PC-3 (cell line): ENCODE data around the gene FOXQ1. TPM values are rescaled to one million over a fixed set of nuclear protein-coding genes. Genes with fewer than 3 reads are reported as not detected.

Experiments
- ATAC-seq: fragments of 200-7000 bp; cut with Tn5 transposase; 2 replicates; pipeline ENCODE4 v1.9.1; 2020; ENCODE audit warnings: mild to moderate bottlenecking, moderate library complexity
- BruUV-seq: library from RNA; stranded (reverse); fragments of 400-500 nt; replicated peaks from 2 replicates; lab custom pipeline; 2021; lab: Mats Ljungman, UMichigan
- CTCF ChIA-PET: fragments of 300-600 bp; sonication (Branson Sonifier 250); formaldehyde crosslinking; loops from one replicate; lab custom pipeline; 2022; ENCODE audit warnings: antibody characterized with exemption; lab: Charles Lee
- POLR2A ChIA-PET: fragments of 300-600 bp; sonication (Branson Sonifier 250); formaldehyde crosslinking; loops from one replicate; lab custom pipeline; 2022; ENCODE audit warnings: antibody characterized with exemption; ENCODE audit not compliant: unreplicated experiment; lab: Charles Lee
- DNase-seq: peaks from one replicate; pipeline ENCODE4 v3.0.0-alpha.2; 2015
- H2AFZ ChIP-seq: fragments of 300-600 bp; sonication (generic); 2 replicates; pipeline ENCODE4 v1.6.0; 2016; ENCODE audit warnings: antibody characterized with exemption, low read length
- H3F3A ChIP-seq: fragments of 300-600 bp; sonication (generic); one replicate; pipeline ENCODE4 v1.6.0; 2017; ENCODE audit warnings: antibody characterized with exemption, low read length, control low read depth, mild to moderate bottlenecking; ENCODE audit not compliant: unreplicated experiment
- H3K27ac ChIP-seq: fragments of 300-600 bp; sonication (generic); 2 replicates; pipeline ENCODE4 v1.5.1; 2016; ENCODE audit warnings: mild to moderate bottlenecking, low read length
- H3K27me3 ChIP-seq: fragments of 300-600 bp; sonication (generic); 2 replicates; pipeline ENCODE4 v1.6.1; 2016; ENCODE audit warnings: low read length, mixed read lengths
- H3K36me3 ChIP-seq: fragments of 300-600 bp; sonication (generic); 2 replicates; pipeline ENCODE4 v1.6.1; 2016; ENCODE audit warnings: low read depth, mixed run types, low read length, mixed read lengths
- H3K4me1 ChIP-seq: fragments of 300-600 bp; sonication (generic); 2 replicates; pipeline ENCODE4 v1.5.1; 2016; ENCODE audit warnings: low read length; ENCODE audit not compliant: insufficient read depth
- H3K4me2 ChIP-seq: fragments of 300-600 bp; sonication (generic); 2 replicates; pipeline ENCODE4 v1.6.0; 2016; ENCODE audit warnings: low read length
- H3K4me3 ChIP-seq: fragments of 300-600 bp; sonication (generic); 2 replicates; pipeline ENCODE4 v1.5.1; 2016; ENCODE audit warnings: mild to moderate bottlenecking, low read length, mixed read lengths
- H3K79me2 ChIP-seq: fragments of 300-600 bp; sonication (generic); 2 replicates; pipeline ENCODE4 v1.6.1; 2017; ENCODE audit warnings: low read length, mixed read lengths
- H3K9ac ChIP-seq: fragments of 300-600 bp; sonication (generic); 2 replicates; pipeline ENCODE4 v1.6.0; 2016; ENCODE audit warnings: mild to moderate bottlenecking, low read length
- H3K9me2 ChIP-seq: fragments of 300-600 bp; sonication (generic); replicated peaks from 2 replicates; pipeline ENCODE4 v1.6.1; 2016; ENCODE audit warnings: mixed run types, low read length, mixed read lengths
- H3K9me3 ChIP-seq: fragments of 300-600 bp; sonication (generic); 2 replicates; pipeline ENCODE4 v1.6.1; 2016; ENCODE audit warnings: low read length, mixed read lengths
- H4K20me1 ChIP-seq: fragments of 300-600 bp; sonication (generic); 2 replicates; pipeline ENCODE4 v1.6.1; 2016; ENCODE audit warnings: low read length, mixed read lengths
- CTCF ChIP-seq: fragments of 300-600 bp; sonication (generic); conservative IDR thresholded peaks from 2 replicates; pipeline ENCODE4 v1.5.1; 2017; ENCODE audit warnings: antibody characterized with exemption, low read depth, mild to moderate bottlenecking, low read length
- EZH2 ChIP-seq: fragments of 300-600 bp; sonication (generic); IDR thresholded peaks from one replicate; pipeline ENCODE4 v1.6.1; 2017; ENCODE audit warnings: antibody characterized with exemption, mild to moderate bottlenecking, low read length; ENCODE audit not compliant: unreplicated experiment
- EZH2phosphoT487 ChIP-seq: fragments of 300-600 bp; sonication (generic); IDR thresholded peaks from 2 replicates; pipeline ENCODE4 v1.6.1; 2018; ENCODE audit warnings: mild to moderate bottlenecking, antibody characterized with exemption, low read length, borderline replicate concordance
- intact Hi-C: fragments of 100-400 bp; cut with micrococcal nuclease; formaldehyde crosslinking; loops from 2 replicates; pipeline ENCODE4 v1.9.0; 2023
- total RNA-seq: library from RNA; depleted of rRNA; stranded (reverse); fragments of >200 nt; gene quantifications from 2 replicates; pipeline ENCODE4 v1.2.3, GENCODE V29; 2014

Gene FOXQ1
- total RNA-seq, 1 experiment from 2014 or later: 7.5 TPM

GRCh38 chr6:1290086-1290485 lies 21.8 kb upstream of the FOXQ1 start:
- Histone ChIP-seq H3K4me2 (no peak overlapping the region), H3F3A (peaks cover 2% of the 10 kb centered on the region), H3K9me3 (no peaks in the 10 kb centered on the region), H3K36me3 (no peaks in the 10 kb centered on the region), H4K20me1 (no peaks in the 10 kb centered on the region), H3K9me2 (no peaks in the 10 kb centered on the region), H3K4me3 (no peak overlapping the region), H3K27ac (no peak overlapping the region), H3K9ac (no peak overlapping the region), H3K4me1 (peaks cover 25% of the 10 kb centered on the region), H2AFZ (no peak overlapping the region), H3K79me2 (no peaks in the 10 kb centered on the region), H3K27me3 (no peaks in the 10 kb centered on the region)
- TF ChIP-seq CTCF: no peak
- TF ChIP-seq EZH2: no peak
- POLR2A ChIA-PET: no interaction called here
- BruUV-seq: no TSS peak
- intact Hi-C loops: no loop called here
- CTCF ChIA-PET: no interaction called here
- DNase-seq (no peak), ATAC-seq (no peak)

- Histone ChIP-seq H3K27me3 (no peaks in the 10 kb centered on the region), H3K4me2 (no peak overlapping the region), H3K9ac (no peak overlapping the region), H3K9me2 (no peaks in the 10 kb centered on the region), H4K20me1 (no peaks in the 10 kb centered on the region), H3K27ac (no peak overlapping the region), H3F3A (peaks cover 2% of the 10 kb centered on the region), H3K79me2 (no peaks in the 10 kb centered on the region), H2AFZ (no peak overlapping the region), H3K9me3 (no peaks in the 10 kb centered on the region), H3K36me3 (no peaks in the 10 kb centered on the region), H3K4me1 (peaks cover 26% of the 10 kb centered on the region), H3K4me3 (no peak overlapping the region)
- ChIA-PET POLR2A (no interaction called here), CTCF (no interaction called here)
- no TSS peak for BruUV-seq
- TF ChIP-seq EZH2 (no peak), CTCF (no peak), EZH2phosphoT487 (no peak)
- intact Hi-C loops: no loop called here
- no peak for ATAC-seq
- no peak for DNase-seq
Measured at GRCh38 chr6:1290805-1291204, 21.1 kb upstream of the FOXQ1 start.

- Histone ChIP-seq H3K4me2 (no peak overlapping the region), H3K4me1 (peaks cover 28% of the 10 kb centered on the region), H4K20me1 (no peaks in the 10 kb centered on the region), H3K36me3 (no peaks in the 10 kb centered on the region), H3K79me2 (no peaks in the 10 kb centered on the region), H3K4me3 (no peak overlapping the region), H2AFZ (no peak overlapping the region), H3K9me2 (no peaks in the 10 kb centered on the region), H3K27ac (no peak overlapping the region), H3K9me3 (no peaks in the 10 kb centered on the region), H3F3A (peaks cover 2% of the 10 kb centered on the region), H3K9ac (no peak overlapping the region), H3K27me3 (no peaks in the 10 kb centered on the region)
- no TSS peak for BruUV-seq
- TF ChIP-seq EZH2 (no peak), EZH2phosphoT487 (no peak), CTCF (no peak)
- ChIA-PET POLR2A (no interaction called here), CTCF (no interaction called here)
- intact Hi-C loops: no loop called here
- DNase-seq (no peak), ATAC-seq (no peak)
Measured at GRCh38 chr6:1291381-1291780, 20.5 kb upstream of the FOXQ1 start.
